HepG2 (cell line): ENCODE results near the gene USP5. TPM values are rescaled to one million over a fixed set of nuclear protein-coding genes. Genes with fewer than 3 reads are reported as not detected.

Source experiments
- AGO1 ChIP-seq: fragments of 200-400 bp; formaldehyde crosslinking; IDR thresholded peaks from 2 replicates; pipeline ENCODE4 v1.6.1; 2017; ENCODE audit warnings: mild to moderate bottlenecking, low read depth, low read length, moderate library complexity; ENCODE audit not compliant: poor library complexity, severe bottlenecking
- GFI1 ChIP-seq: sonication (generic); formaldehyde crosslinking; IDR thresholded peaks from 2 replicates; pipeline ENCODE4 v1.5.0; 2020; ENCODE audit warnings: missing genetic modification reagents, mild to moderate bottlenecking, borderline replicate concordance
- NFIC ChIP-seq: IDR thresholded peaks from 2 replicates; pipeline ENCODE4 v1.6.1; 2012; ENCODE audit warnings: mild to moderate bottlenecking, low read length, inconsistent platforms
- PCBP2 ChIP-seq: fragments of 200-400 bp; formaldehyde crosslinking; optimal IDR thresholded peaks from 2 replicates; pipeline ENCODE3; 2018; ENCODE audit warnings: low read length, low read depth; ENCODE audit not compliant: poor library complexity, severe bottlenecking
- RBM22 ChIP-seq: fragments of 200-400 bp; formaldehyde crosslinking; optimal IDR thresholded peaks from 2 replicates; pipeline ENCODE3; 2017; ENCODE audit warnings: mild to moderate bottlenecking, low read length, moderate library complexity
- THAP7 ChIP-seq: sonication (generic); formaldehyde crosslinking; IDR thresholded peaks from 2 replicates; pipeline ENCODE4 v1.8.1; 2023; ENCODE audit warnings: mild to moderate bottlenecking, missing genetic modification reagents
- ZC3H13 ChIP-seq: sonication (generic); formaldehyde crosslinking; IDR thresholded peaks from 2 replicates; pipeline ENCODE4 v1.8.1; 2023; ENCODE audit warnings: mild to moderate bottlenecking, missing genetic modification reagents, moderate library complexity
- ZNF263 ChIP-seq: sonication (generic); formaldehyde crosslinking; IDR thresholded peaks from 2 replicates; pipeline ENCODE4 v1.4.0; 2020; ENCODE audit warnings: missing genetic modification reagents
- ZNF318 ChIP-seq: sonication (generic); formaldehyde crosslinking; IDR thresholded peaks from 2 replicates; pipeline ENCODE4 v1.4.0; 2020; ENCODE audit warnings: mild to moderate bottlenecking, missing genetic modification reagents
- polyA plus RNA-seq, 8 experiments: library from polyadenylated mRNA; depleted of rRNA in 3 of 8; stranded (reverse) in 7 of 8; unstranded in 1 of 8; fragments of >200 nt; fragmentation: Illumina TruSeq in 4 of 8; extraction: Trizol in 4 of 8; gene quantifications; 2 replicates each; pipeline versions ENCODE4 v1.2.1 to v1.2.3, GENCODE V29; 2011 to 2016; ENCODE audit warnings: low read depth in 4 of 8, missing spikeins in 1 of 8, mixed read lengths in 1 of 8; ENCODE audit not compliant: insufficient read depth in 1 of 8
- total RNA-seq, 5 experiments: library from RNA; depleted of rRNA; stranded (reverse); fragments of >200 nt; fragmentation: Illumina TruSeq; extraction: Trizol; gene quantifications; 2 replicates each; pipeline ENCODE4 v1.2.3, GENCODE V29; 2016; ENCODE audit warnings: low read depth in 1 of 5
- TF ChIP-seq, protein P1 (sequence below): sonication (generic); formaldehyde crosslinking; IDR thresholded peaks from one replicate; pipeline ENCODE4 v1.5.1; 2020; ENCODE audit warnings: mild to moderate bottlenecking, missing genetic modification reagents; ENCODE audit errors: not compliant biosample characterization

The USP5 gene
- total and polyA plus RNA-seq, 2 of the 13 experiments (the other 11 are each of a cell fraction or from before 2014, with no cell fraction given): 39.6 to 56.0 TPM

DNA sequence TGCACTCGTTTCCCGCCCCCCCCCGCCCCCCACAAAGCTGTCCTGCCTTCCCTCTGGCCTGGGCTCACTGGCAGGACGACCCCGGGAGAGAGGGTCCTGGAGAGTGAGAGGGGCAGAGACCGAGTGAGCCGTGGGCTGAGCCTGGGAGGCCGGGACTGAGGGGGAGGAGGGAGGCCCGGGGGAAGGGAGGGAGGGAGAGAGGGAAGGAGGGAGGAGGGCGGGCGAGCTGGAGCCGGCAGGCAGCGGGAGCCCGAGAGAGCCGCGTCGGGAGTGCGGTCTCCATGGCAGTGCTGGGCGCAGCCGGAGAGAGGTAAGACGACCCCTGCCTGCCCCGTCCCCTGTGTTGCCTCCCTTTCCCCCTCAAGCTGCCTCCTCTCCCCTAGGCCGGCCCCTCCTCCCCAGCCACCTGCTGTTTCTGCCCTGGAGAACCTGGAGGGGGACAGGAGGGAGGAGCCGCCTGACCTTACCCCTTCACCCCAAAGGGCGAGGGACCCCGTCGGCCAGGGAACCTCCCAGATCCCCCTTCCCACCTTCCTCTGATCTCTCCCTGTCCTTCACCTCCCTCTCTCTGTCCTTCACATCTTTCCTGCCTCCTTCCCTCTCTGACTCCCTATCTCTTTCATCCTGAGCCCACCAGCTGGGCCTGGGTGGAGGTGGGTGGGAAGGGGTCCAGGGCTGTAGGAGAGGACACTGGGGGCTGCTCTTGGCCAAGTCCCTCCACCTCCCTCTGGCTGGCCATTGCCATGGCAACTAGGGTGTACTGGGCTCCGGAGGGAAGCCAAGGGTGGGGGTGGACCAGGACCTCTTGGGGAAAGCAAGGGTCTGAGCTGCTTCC is 30.1 kb upstream of the USP5 start, which contains the start of gene GPR162 (continued):
- TF ChIP-seq, protein P1, sequence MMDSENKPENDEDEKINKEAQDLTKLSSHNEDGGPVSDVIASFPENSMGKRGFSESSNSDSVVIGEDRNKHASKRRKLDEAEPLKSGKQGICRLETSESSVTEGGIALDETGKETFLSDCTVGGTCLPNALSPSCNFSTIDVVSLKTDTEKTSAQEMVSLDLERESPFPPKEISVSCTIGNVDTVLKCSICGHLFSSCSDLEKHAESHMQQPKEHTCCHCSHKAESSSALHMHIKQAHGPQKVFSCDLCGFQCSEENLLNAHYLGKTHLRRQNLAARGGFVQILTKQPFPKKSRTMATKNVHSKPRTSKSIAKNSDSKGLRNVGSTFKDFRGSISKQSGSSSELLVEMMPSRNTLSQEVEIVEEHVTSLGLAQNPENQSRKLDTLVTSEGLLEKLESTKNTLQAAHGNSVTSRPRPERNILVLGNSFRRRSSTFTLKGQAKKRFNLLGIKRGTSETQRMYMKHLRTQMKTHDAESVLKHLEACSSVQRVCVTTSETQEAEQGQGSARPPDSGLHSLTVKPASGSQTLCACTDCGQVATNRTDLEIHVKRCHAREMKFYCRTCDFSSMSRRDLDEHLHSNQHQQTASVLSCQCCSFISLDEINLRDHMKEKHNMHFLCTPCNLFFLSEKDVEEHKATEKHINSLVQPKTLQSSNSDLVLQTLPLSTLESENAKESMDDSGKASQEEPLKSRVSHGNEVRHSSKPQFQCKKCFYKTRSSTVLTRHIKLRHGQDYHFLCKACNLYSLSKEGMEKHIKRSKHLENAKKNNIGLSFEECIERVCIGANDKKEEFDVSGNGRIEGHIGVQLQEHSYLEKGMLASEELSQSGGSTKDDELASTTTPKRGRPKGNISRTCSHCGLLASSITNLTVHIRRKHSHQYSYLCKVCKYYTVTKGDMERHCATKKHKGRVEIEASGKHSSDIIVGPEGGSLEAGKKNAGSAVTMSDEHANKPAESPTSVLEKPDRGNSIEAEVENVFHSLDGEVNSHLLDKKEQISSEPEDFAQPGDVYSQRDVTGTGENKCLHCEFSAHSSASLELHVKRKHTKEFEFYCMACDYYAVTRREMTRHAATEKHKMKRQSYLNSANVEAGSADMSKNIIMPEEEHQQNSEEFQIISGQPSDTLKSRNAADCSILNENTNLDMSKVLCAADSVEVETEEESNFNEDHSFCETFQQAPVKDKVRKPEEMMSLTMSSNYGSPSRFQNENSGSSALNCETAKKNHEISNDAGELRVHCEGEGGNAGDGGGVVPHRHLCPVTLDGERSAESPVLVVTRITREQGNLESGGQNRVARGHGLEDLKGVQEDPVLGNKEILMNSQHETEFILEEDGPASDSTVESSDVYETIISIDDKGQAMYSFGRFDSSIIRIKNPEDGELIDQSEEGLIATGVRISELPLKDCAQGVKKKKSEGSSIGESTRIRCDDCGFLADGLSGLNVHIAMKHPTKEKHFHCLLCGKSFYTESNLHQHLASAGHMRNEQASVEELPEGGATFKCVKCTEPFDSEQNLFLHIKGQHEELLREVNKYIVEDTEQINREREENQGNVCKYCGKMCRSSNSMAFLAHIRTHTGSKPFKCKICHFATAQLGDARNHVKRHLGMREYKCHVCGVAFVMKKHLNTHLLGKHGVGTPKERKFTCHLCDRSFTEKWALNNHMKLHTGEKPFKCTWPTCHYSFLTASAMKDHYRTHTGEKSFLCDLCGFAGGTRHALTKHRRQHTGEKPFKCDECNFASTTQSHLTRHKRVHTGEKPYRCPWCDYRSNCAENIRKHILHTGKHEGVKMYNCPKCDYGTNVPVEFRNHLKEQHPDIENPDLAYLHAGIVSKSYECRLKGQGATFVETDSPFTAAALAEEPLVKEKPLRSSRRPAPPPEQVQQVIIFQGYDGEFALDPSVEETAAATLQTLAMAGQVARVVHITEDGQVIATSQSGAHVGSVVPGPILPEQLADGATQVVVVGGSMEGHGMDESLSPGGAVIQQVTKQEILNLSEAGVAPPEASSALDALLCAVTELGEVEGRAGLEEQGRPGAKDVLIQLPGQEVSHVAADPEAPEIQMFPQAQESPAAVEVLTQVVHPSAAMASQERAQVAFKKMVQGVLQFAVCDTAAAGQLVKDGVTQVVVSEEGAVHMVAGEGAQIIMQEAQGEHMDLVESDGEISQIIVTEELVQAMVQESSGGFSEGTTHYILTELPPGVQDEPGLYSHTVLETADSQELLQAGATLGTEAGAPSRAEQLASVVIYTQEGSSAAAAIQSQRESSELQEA (CRISPR knock-in tag): peak; percentile 65
- TF ChIP-seq AGO1 (peak; percentile 91), THAP7 (CRISPR knock-in tag) (no peak), PCBP2 (peak; percentile 52), ZNF318 (CRISPR knock-in tag) (no peak), NFIC (no peak), GFI1 (CRISPR knock-in tag) (0 out of 2 replicates have a peak, but pooled peaks have one; percentile 28), RBM22 (peak; percentile 83), ZNF263 (CRISPR knock-in tag) (peak; percentile 81; the same call in 1 of the 2 replicates), ZC3H13 (CRISPR knock-in tag) (peak; percentile 61; the same call in 1 of the 2 replicates)
